GM19099 (cell line): ENCODE measurements around the gene PKP1.

ENCODE experiments used
- POLR2A ChIP-seq: IDR thresholded peaks from 3 replicates; pipeline ENCODE4 v1.6.1; 2011; ENCODE audit warnings: low read depth; ENCODE audit not compliant: insufficient read length; ENCODE audit errors: extremely low read depth

The PKP1 gene

GRCh38 chr1:201290551-201290950 is 7.2 kb downstream of the PKP1 start:
- TF ChIP-seq POLR2A: no peak

GRCh38 chr1:201291916-201292315 is 8.6 kb downstream of the PKP1 start:
- TF ChIP-seq POLR2A: no peak

GRCh38 chr1:201294876-201295275 is 11.6 kb downstream of the PKP1 start:
- TF ChIP-seq POLR2A: no peak

- no peak for TF ChIP-seq POLR2A
These were observed 12.0 kb downstream of the PKP1 start for GRCh38 chr1:201295346-201295745.

- TF ChIP-seq POLR2A: no peak
These were observed 12.6 kb downstream of the PKP1 start for GRCh38 chr1:201295861-201296260.

- no peak for TF ChIP-seq POLR2A
These were observed 13.0 kb downstream of the PKP1 start for GRCh38 chr1:201296352-201296751.

GRCh38 chr1:201298396-201299381 is 15.4 kb downstream of the PKP1 start:
- TF ChIP-seq POLR2A: no peak

- no peak for TF ChIP-seq POLR2A
These were observed 16.7 kb downstream of the PKP1 start for GRCh38 chr1:201299968-201300367.

GRCh38 chr1:201300641-201301040 is 17.3 kb downstream of the PKP1 start:
- TF ChIP-seq POLR2A: no peak

- TF ChIP-seq POLR2A: no peak
These were observed 19.2 kb downstream of the PKP1 start for GRCh38 chr1:201302163-201303152.

- TF ChIP-seq POLR2A: no peak
These were observed 20.8 kb downstream of the PKP1 start for GRCh38 chr1:201304126-201304525.

GRCh38 chr1:201305815-201306214 is 22.5 kb downstream of the PKP1 start:
- no peak for TF ChIP-seq POLR2A

GRCh38 chr1:201307231-201307630 is 23.9 kb downstream of the PKP1 start:
- TF ChIP-seq POLR2A: no peak

- TF ChIP-seq POLR2A: no peak
These were observed 24.6 kb downstream of the PKP1 start for GRCh38 chr1:201307760-201308499.

- no peak for TF ChIP-seq POLR2A
These were observed 26.1 kb downstream of the PKP1 start for GRCh38 chr1:201309416-201309815.
